ENCODE results near the gene MEI4. TPM values are rescaled to one million over a fixed set of nuclear protein-coding genes. Genes with fewer than 3 reads are reported as not detected.

MEI4 gene
- total RNA-seq, 4 donors from 2014 or later, result 0.41 TPM; not detected in 3

- H3K4me1 ChIP-seq, result no peaks in the 10 kb centered on the region
- no peak overlapping the region for H3K4me3 ChIP-seq
- intact Hi-C loops (cut with DNase I; ENCODE audit: low total_unique reads), result no loop called here
- H3K36me3 ChIP-seq, result no peaks in the 10 kb centered on the region
- no peak overlapping the region for H3K27ac ChIP-seq
- H3K27me3 ChIP-seq, result no peaks in the 10 kb centered on the region
- DNase-seq, result no peak
- TF ChIP-seq CTCF (IDR thresholded peaks at IDR 0.05) (no peak), POLR2A (IDR thresholded peaks at IDR 0.05) (no peak)
- H3K9me3 ChIP-seq, result no peaks in the 10 kb centered on the region
Measured at GRCh38 chr6:77633993-77634715, 18.7 kb upstream of the MEI4 start.

GRCh38 chr6:77638129-77638830 lies 14.6 kb upstream of the MEI4 start:
- Histone ChIP-seq H3K27ac (no peak overlapping the region), H3K4me3 (no peak overlapping the region), H3K27me3 (no peaks in the 10 kb centered on the region), H3K36me3 (no peaks in the 10 kb centered on the region), H3K4me1 (no peaks in the 10 kb centered on the region), H3K9me3 (no peaks in the 10 kb centered on the region)
- intact Hi-C loops (cut with DNase I; ENCODE audit: low total_unique reads), result no loop called here
- TF ChIP-seq POLR2A (IDR thresholded peaks at IDR 0.05) (no peak), CTCF (IDR thresholded peaks at IDR 0.05) (no peak)
- no peak for DNase-seq

- intact Hi-C loops (cut with DNase I; ENCODE audit: low total_unique reads), result no loop called here
- H3K4me3 ChIP-seq, result no peak overlapping the region
- no peaks in the 10 kb centered on the region for H3K27me3 ChIP-seq
- H3K27ac ChIP-seq, result no peak overlapping the region
- TF ChIP-seq CTCF (IDR thresholded peaks at IDR 0.05), result no peak
- no peak for TF ChIP-seq POLR2A (IDR thresholded peaks at IDR 0.05)
- no peaks in the 10 kb centered on the region for H3K36me3 ChIP-seq
- H3K9me3 ChIP-seq, result no peaks in the 10 kb centered on the region
- H3K4me1 ChIP-seq, result no peaks in the 10 kb centered on the region
- no peak for DNase-seq
Measured at GRCh38 chr6:77644102-77644705, 8.6 kb upstream of the MEI4 start.

- H3K36me3 ChIP-seq, result no peaks in the 10 kb centered on the region
Measured at GRCh38 chr6:77650098-77650663, 2.7 kb upstream of the MEI4 start.

More at GRCh38 chr6:77650098-77650663, 2.7 kb upstream of the MEI4 start:
- no peak overlapping the region for H3K27ac ChIP-seq
- no peaks in the 10 kb centered on the region for H3K4me1 ChIP-seq
- intact Hi-C loops (cut with DNase I; ENCODE audit: low total_unique reads), result no loop called here
- no peaks in the 10 kb centered on the region for H3K27me3 ChIP-seq
- DNase-seq, result peak in 1 of 2 donors; percentile 13
- TF ChIP-seq POLR2A (IDR thresholded peaks at IDR 0.05), result no peak
- no peak for TF ChIP-seq CTCF (IDR thresholded peaks at IDR 0.05)
- H3K9me3 ChIP-seq, result no peaks in the 10 kb centered on the region
- H3K4me3 ChIP-seq, result no peak overlapping the region
